Subcutaneous adipose tissue (tissue), 4 donors: Measurements from ENCODE around the gene CERS2. TPM values are rescaled to one million over a fixed set of nuclear protein-coding genes. Genes with fewer than 3 reads are reported as not detected.

ENCODE experiments used
- CTCF ChIP-seq: fragments of 450-650 bp; IDR thresholded peaks from one replicate; pipeline ENCODE4 v1.5.1; 2016; ENCODE audit warnings: low read depth, mild to moderate bottlenecking, control low read depth, antibody characterized with exemption, moderate library complexity
- small RNA-seq: library from RNA; depleted of rRNA; stranded (forward); fragments of <200 nt; gene quantifications from one replicate; pipeline ENCODE3, GENCODE V24; 2016
- total RNA-seq, 4 donors: library from RNA; depleted of rRNA; stranded (reverse); fragments of >200 nt; gene quantifications; one replicate each; pipeline ENCODE4 v1.1.0, GENCODE V29; 2016

Gene CERS2
- total RNA-seq, 4 donors from 2014 or later = 67.4 to 140 (median 112) TPM

GRCh38 chr1:150922519-150922975 is 52.1 kb downstream of the CERS2 start:
- TF ChIP-seq CTCF = no peak

GRCh38 chr1:150917387-150917786 is 57.2 kb downstream of the CERS2 start:
- no peak for TF ChIP-seq CTCF

Small RNAs within 50 kb of the gene (small RNA-seq; reads per million reads assigned to genes)
- not detected for gene RNU6-884P

Other genes starting within 250 kb of the CERS2 start
- 100 to 1,000 TPM in 3 of 4 donors, 10 to 100 TPM in 1; 72.2 to 903 (median 174) TPM for gene CTSS, start 209.1 kb downstream of the CERS2 start, total RNA-seq
- gene CTSK, start 166.6 kb downstream of the CERS2 start, total RNA-seq = 100 to 1,000 TPM in 3 of 4 donors, 10 to 100 TPM in 1; 77.2 to 290 (median 235) TPM
- 10 to 100 TPM; 59.7 to 75.5 (median 67.5) TPM for gene ARNT, start 98.2 kb downstream of the CERS2 start, total RNA-seq
- not detected for gene CTXND2, start 87.7 kb downstream of the CERS2 start, total RNA-seq
- 10 to 100 TPM; 32.3 to 41.4 (median 39.5) TPM for gene SETDB1, start 48.5 kb downstream of the CERS2 start, total RNA-seq
- 1 to 10 TPM in 1 of 4 donors, under 1 TPM in 1, not detected in 2; 0.68 to 1.3 TPM for gene ANXA9, start 7.5 kb upstream of the CERS2 start, total RNA-seq
- gene MINDY1, start 32.1 kb upstream of the CERS2 start, total RNA-seq = 10 to 100 TPM in 3 of 4 donors, 1 to 10 TPM in 1; 8.5 to 31.4 (median 30.7) TPM
- gene PRUNE1, start 33.6 kb upstream of the CERS2 start, total RNA-seq = 10 to 100 TPM; 16.5 to 29.5 (median 17.8) TPM
- under 1 TPM in 3 of 4 donors, not detected in 1; 0.16 to 0.88 (median 0.34) TPM for gene BNIPL, start 61.8 kb upstream of the CERS2 start, total RNA-seq
- 1 to 10 TPM; 4.4 to 7.9 (median 5.5) TPM for gene C1orf56, start 72.9 kb upstream of the CERS2 start, total RNA-seq
- gene CDC42SE1, start 84.8 kb upstream of the CERS2 start, total RNA-seq = 10 to 100 TPM; 44.5 to 55.4 (median 47.7) TPM
- 1 to 10 TPM in 1 of 4 donors, under 1 TPM in 3; 0.19 to 1.5 (median 0.45) TPM for gene MLLT11, start 85.6 kb upstream of the CERS2 start, total RNA-seq
- gene GABPB2, start 95.9 kb upstream of the CERS2 start, total RNA-seq = 10 to 100 TPM; 16.5 to 23.5 (median 20.6) TPM
- gene SEMA6C, start 171.8 kb upstream of the CERS2 start, total RNA-seq = 10 to 100 TPM in 1 of 4 donors, 1 to 10 TPM in 3; 4.0 to 19.2 (median 5.3) TPM
- gene TNFAIP8L2, start 181.8 kb upstream of the CERS2 start, total RNA-seq = 10 to 100 TPM in 2 of 4 donors, 1 to 10 TPM in 2; 5.7 to 30.9 (median 11.5) TPM
- 10 to 100 TPM; 10.1 to 15.0 (median 10.9) TPM for gene LYSMD1, start 191.1 kb upstream of the CERS2 start, total RNA-seq
- gene SCNM1, start 191.3 kb upstream of the CERS2 start, total RNA-seq = 10 to 100 TPM; 20.3 to 34.6 (median 25.8) TPM
- not detected for gene TMOD4, start 201.1 kb upstream of the CERS2 start, total RNA-seq
- 10 to 100 TPM; 21.9 to 39.2 (median 26.5) TPM for gene VPS72, start 215.4 kb upstream of the CERS2 start, total RNA-seq
- 10 to 100 TPM; 29.7 to 70.9 (median 46.6) TPM for gene PIP5K1A, start 223.7 kb upstream of the CERS2 start, total RNA-seq